IMR-90 (cell line): ENCODE data around the gene MOV10L1. TPM values are rescaled to one million over a fixed set of nuclear protein-coding genes. Genes with fewer than 3 reads are reported as not detected.

ENCODE experiments used
- ATAC-seq: fragments of 200-7000 bp; cut with Tn5 transposase; 2 replicates; pipeline ENCODE4 v1.9.1; 2020; ENCODE audit warnings: low read depth, mild to moderate bottlenecking, moderate library complexity
- BruUV-seq: library from RNA; stranded (reverse); fragments of 400-500 nt; replicated peaks from 2 replicates; lab custom pipeline; 2021; lab: Mats Ljungman, UMichigan
- CTCF ChIA-PET: fragments of 300-600 bp; formaldehyde crosslinking; extraction: SDS; loops from one replicate; lab custom pipeline; 2021; ENCODE audit warnings: antibody characterized with exemption; lab: Yijun Ruan, JAX
- POLR2A ChIA-PET: fragments of 300-600 bp; sonication (Branson Sonifier 250); formaldehyde crosslinking; loops from one replicate; lab custom pipeline; 2022; ENCODE audit warnings: antibody characterized with exemption; ENCODE audit not compliant: unreplicated experiment; lab: Charles Lee
- DNase-seq: peaks from one replicate; pipeline ENCODE4 v3.0.0; 2013
- H2AFZ ChIP-seq: replicated peaks from 2 replicates; pipeline ENCODE3; 2013; ENCODE audit warnings: low read length, mild to moderate bottlenecking; ENCODE audit not compliant: poor library complexity
- H2AK5ac ChIP-seq: 2 replicates; pipeline ENCODE4 v1.6.1; 2013; ENCODE audit warnings: low read depth, low read length, inconsistent platforms
- H2AK9ac ChIP-seq: replicated peaks from 2 replicates; pipeline ENCODE3; 2013; ENCODE audit warnings: mild to moderate bottlenecking, low read depth, low read length, moderate library complexity; ENCODE audit not compliant: poor library complexity
- H2BK120ac ChIP-seq: 2 replicates; pipeline ENCODE4 v1.6.1; 2013; ENCODE audit warnings: low read depth, low read length, inconsistent platforms
- H2BK15ac ChIP-seq: 3 replicates; pipeline ENCODE4 v1.6.1; 2013; ENCODE audit warnings: low read depth, low read length, inconsistent platforms
- H2BK20ac ChIP-seq: 2 replicates; pipeline ENCODE4 v1.6.1; 2013; ENCODE audit warnings: low read depth, mild to moderate bottlenecking, inconsistent platforms, low read length, moderate library complexity
- H2BK5ac ChIP-seq: 2 replicates; pipeline ENCODE4 v1.6.1; 2013; ENCODE audit warnings: mild to moderate bottlenecking, low read depth, low read length, inconsistent platforms; ENCODE audit not compliant: poor library complexity, severe bottlenecking
- H3K14ac ChIP-seq: replicated peaks from 2 replicates; pipeline ENCODE4 v1.6.1; 2013; ENCODE audit warnings: low read depth, low read length, inconsistent platforms
- H3K18ac ChIP-seq: 2 replicates; pipeline ENCODE4 v1.6.1; 2013; ENCODE audit warnings: low read depth, low read length, control low read depth
- H3K23ac ChIP-seq: 2 replicates; pipeline ENCODE4 v1.6.1; 2013; ENCODE audit warnings: low read depth, low read length, inconsistent platforms
- H3K27ac ChIP-seq: 2 replicates; pipeline ENCODE4 v1.5.1; 2013; ENCODE audit warnings: mild to moderate bottlenecking, control low read depth, low read length; ENCODE audit not compliant: insufficient read depth
- H3K27me3 ChIP-seq: 2 replicates; pipeline ENCODE4 v1.6.1; 2013; ENCODE audit warnings: low read length; ENCODE audit not compliant: control insufficient read depth, insufficient read depth
- H3K36me3 ChIP-seq: 2 replicates; pipeline ENCODE4 v1.6.1; 2013; ENCODE audit warnings: low read length, mixed read lengths; ENCODE audit not compliant: control insufficient read depth, insufficient read depth
- H3K4ac ChIP-seq: 2 replicates; pipeline ENCODE4 v1.6.1; 2013; ENCODE audit warnings: low read depth, low read length, inconsistent platforms
- H3K4me1 ChIP-seq: 2 replicates; pipeline ENCODE4 v1.6.1; 2013; ENCODE audit warnings: low read length, mixed read lengths; ENCODE audit not compliant: control insufficient read depth, insufficient read depth
- H3K4me2 ChIP-seq: 2 replicates; pipeline ENCODE4 v1.6.1; 2013; ENCODE audit warnings: low read depth, mild to moderate bottlenecking, control low read depth, low read length, moderate library complexity
- H3K4me3 ChIP-seq: 2 replicates; pipeline ENCODE4 v1.5.1; 2013; ENCODE audit warnings: low read depth, mild to moderate bottlenecking, control low read depth, low read length, moderate library complexity; ENCODE audit not compliant: insufficient read depth
- H3K56ac ChIP-seq: 2 replicates; pipeline ENCODE4 v1.6.1; 2013; ENCODE audit warnings: low read length, inconsistent platforms; ENCODE audit not compliant: insufficient read depth; ENCODE audit errors: extremely low read depth
- H3K79me1 ChIP-seq, 2 experiments: 2 replicates each; pipeline ENCODE4 v1.6.1; 2013; ENCODE audit warnings: low read length in 2 of 2, inconsistent platforms in 1 of 2, low read depth in 1 of 2
- H3K9ac ChIP-seq: 2 replicates; pipeline ENCODE4 v1.6.1; 2013; ENCODE audit warnings: low read depth, low read length, control low read depth
- H3K9me1 ChIP-seq: 2 replicates; pipeline ENCODE4 v1.6.1; 2013; ENCODE audit warnings: low read length, inconsistent platforms; ENCODE audit not compliant: insufficient read depth
- H3K9me3 ChIP-seq: 2 replicates; pipeline ENCODE4 v1.6.1; 2013; ENCODE audit warnings: low read length; ENCODE audit not compliant: control insufficient read depth, insufficient read depth
- H4K20me1 ChIP-seq: 2 replicates; pipeline ENCODE4 v1.6.1; 2013; ENCODE audit warnings: low read length, inconsistent platforms; ENCODE audit not compliant: insufficient read depth
- H4K5ac ChIP-seq: 2 replicates; pipeline ENCODE4 v1.6.1; 2013; ENCODE audit warnings: mild to moderate bottlenecking, low read depth, low read length, control low read depth
- H4K8ac ChIP-seq, 2 experiments: 2 replicates each; pipeline ENCODE4 v1.6.1; 2013; ENCODE audit warnings: low read depth in 2 of 2, low read length in 2 of 2, control low read depth in 1 of 2, inconsistent platforms in 1 of 2
- H4K91ac ChIP-seq: 2 replicates; pipeline ENCODE4 v1.6.1; 2013; ENCODE audit warnings: low read depth, low read length, inconsistent platforms; ENCODE audit not compliant: insufficient read depth
- BHLHE40 ChIP-seq: fragments of 150-350 bp; IDR thresholded peaks from 2 replicates; pipeline ENCODE4 v1.6.1; 2016; ENCODE audit warnings: mild to moderate bottlenecking, low read depth, low read length
- CEBPB ChIP-seq: IDR thresholded peaks from 2 replicates; pipeline ENCODE4 v1.6.1; 2012; ENCODE audit warnings: low read depth, low read length, improper control_type of control experiment
- CHD1 ChIP-seq: IDR thresholded peaks from 2 replicates; pipeline ENCODE4 v1.6.1; 2012; ENCODE audit warnings: low read depth, low read length, improper control_type of control experiment
- CTCF ChIP-seq: conservative IDR thresholded peaks from 2 replicates; pipeline ENCODE4 v1.5.1; 2012; ENCODE audit warnings: mild to moderate bottlenecking, low read depth, low read length, improper control_type of control experiment
- ELK1 ChIP-seq: fragments of 150-350 bp; IDR thresholded peaks from 2 replicates; pipeline ENCODE4 v1.6.1; 2016; ENCODE audit warnings: low read depth, mild to moderate bottlenecking, low read length, moderate library complexity, borderline replicate concordance
- FOS ChIP-seq: fragments of 150-350 bp; IDR thresholded peaks from 2 replicates; pipeline ENCODE4 v1.6.1; 2016; ENCODE audit warnings: low read depth, low read length
- MAFK ChIP-seq: IDR thresholded peaks from 2 replicates; pipeline ENCODE4 v1.6.1; 2012; ENCODE audit warnings: low read depth, low read length, improper control_type of control experiment
- MAZ ChIP-seq: IDR thresholded peaks from 2 replicates; pipeline ENCODE4 v1.6.1; 2012; ENCODE audit warnings: low read depth, mild to moderate bottlenecking, low read length, improper control_type of control experiment, moderate library complexity, borderline replicate concordance
- NFE2L2 ChIP-seq: fragments of 150-350 bp; IDR thresholded peaks from 2 replicates; pipeline ENCODE4 v1.6.1; 2016; ENCODE audit warnings: low read depth, mild to moderate bottlenecking, low read length
- POLR2A ChIP-seq: IDR thresholded peaks from 2 replicates; pipeline ENCODE4 v1.6.1; 2012; ENCODE audit warnings: mild to moderate bottlenecking, low read depth, low read length
- RAD21 ChIP-seq: IDR thresholded peaks from 2 replicates; pipeline ENCODE4 v1.6.1; 2012; ENCODE audit warnings: low read length, improper control_type of control experiment
- RCOR1 ChIP-seq: IDR thresholded peaks from 2 replicates; pipeline ENCODE4 v1.6.1; 2012; ENCODE audit warnings: mild to moderate bottlenecking, low read length, improper control_type of control experiment; ENCODE audit not compliant: insufficient replicate concordance
- RFX5 ChIP-seq: IDR thresholded peaks from 2 replicates; pipeline ENCODE4 v1.8.0; 2012; ENCODE audit warnings: low read depth, mild to moderate bottlenecking, low read length, moderate library complexity
- SMC3 ChIP-seq: fragments of 150-350 bp; IDR thresholded peaks from 2 replicates; pipeline ENCODE4 v1.6.1; 2016; ENCODE audit warnings: low read depth, mild to moderate bottlenecking, antibody characterized with exemption, low read length, moderate library complexity
- USF2 ChIP-seq: fragments of 150-350 bp; IDR thresholded peaks from 2 replicates; pipeline ENCODE4 v1.6.1; 2017; ENCODE audit warnings: mild to moderate bottlenecking, antibody characterized with exemption, low read length, low read depth
- WGBS, 2 experiments: methylation state at CpG; one replicate each; pipeline versions ENCODE4 v1.1.5 to v1.1.7; 2013; ENCODE audit warnings: missing lambda C conversion rate in 2 of 2; ENCODE audit not compliant: insufficient read length in 1 of 2; ENCODE audit errors: extremely low coverage in 2 of 2; 5-methylcytosine and 5-hydroxymethylcytosine counted together
- dilution Hi-C: fragments of 300-500 bp; cut with HindIII; formaldehyde crosslinking; loops from one replicate; pipeline ENCODE4 v1.14.3; 2018; ENCODE audit warnings: low sequenced_read_pairs; ENCODE audit not compliant: unreplicated experiment
- in situ Hi-C: fragments of 300-500 bp; cut with MboI; formaldehyde crosslinking; loops from 3 replicates; pipeline ENCODE4 v1.14.3; 2019; ENCODE audit warnings: low sequenced_read_pairs, inconsistent platforms, mixed read lengths
- intact Hi-C: fragments of 100-400 bp; cut with micrococcal nuclease; formaldehyde crosslinking; loops from 2 replicates; pipeline ENCODE4 v1.10.0; 2022
- polyA plus RNA-seq, 3 experiments: library from polyadenylated mRNA; depleted of rRNA; stranded (reverse); fragments of >200 nt; gene quantifications; 2 replicates each; pipeline ENCODE4 v1.2.3, GENCODE V29; 2012; ENCODE audit warnings: low replicate concordance in 1 of 3
- total RNA-seq: library from RNA; depleted of rRNA; stranded (reverse); fragments of >200 nt; gene quantifications from 2 replicates; pipeline ENCODE4 v1.2.3, GENCODE V29; 2012

The MOV10L1 gene
- total and polyA plus RNA-seq, 2 of the 4 experiments (the other 2 are of a cell fraction), result 0.72 to 1.4 TPM

GRCh38 chr22:50184902-50185374 lies 95.1 kb downstream of the MOV10L1 start:
- no peak for ATAC-seq
- peaks cover 4% of the 10 kb centered on the region for H3K9me1 ChIP-seq
- CTCF ChIA-PET, result no interaction called here

More at GRCh38 chr22:50184902-50185374, 95.1 kb downstream of the MOV10L1 start:
- H2BK15ac ChIP-seq, result no peak overlapping the region
- no peak overlapping the region for H2AK5ac ChIP-seq
- H3K9ac ChIP-seq, result peak overlapping the region; percentile 81; the same call in 1 of the 2 replicates
- H4K5ac ChIP-seq, result peak overlapping the region; percentile 99
- H3K14ac ChIP-seq, result peak overlapping the region; percentile 100
- no peak overlapping the region; the same call in 1 of the 2 replicates for H3K27ac ChIP-seq
- H4K20me1 ChIP-seq, result peaks cover 8% of the 10 kb centered on the region
- H3K9me3 ChIP-seq, result no peaks in the 10 kb centered on the region
- in situ Hi-C loops (no loop called here), dilution Hi-C loops (no loop called here), intact Hi-C loops (no loop called here)
- H2AFZ ChIP-seq, result peak overlapping the region; percentile 99
- H3K4me2 ChIP-seq, result peak overlapping the region; percentile 98
- H3K27me3 ChIP-seq, result no peaks in the 10 kb centered on the region
- H2AK9ac ChIP-seq, result peak overlapping the region; percentile 99
- peaks cover 10 to 32% of the 10 kb centered on the region in 2 experiments for H3K79me1 ChIP-seq
- H3K4me1 ChIP-seq, result peaks cover 13% of the 10 kb centered on the region
- no peak overlapping the region for H3K56ac ChIP-seq
- POLR2A ChIA-PET, result no interaction called here
- WGBS, 2 experiments, result 51% methylated on average over 26 of the region's 63 CpGs; no CpG with 5 or more reads in 1 of the 2 experiments
- peaks cover 4% of the 10 kb centered on the region; the same call in 1 of the 2 replicates for H3K36me3 ChIP-seq
- no peak for DNase-seq
- H3K18ac ChIP-seq, result peak overlapping the region; percentile 98; the same call in 1 of the 2 replicates
- H3K4ac ChIP-seq, result peak overlapping the region; percentile 99
- no peak overlapping the region for H2BK120ac ChIP-seq
- H2BK20ac ChIP-seq, result no peak overlapping the region
- H3K23ac ChIP-seq, result peak overlapping the region; percentile 95
- no peak for TF ChIP-seq USF2
- TF ChIP-seq RFX5, result no peak
- TF ChIP-seq CHD1, result no peak
- no peak for TF ChIP-seq CTCF
- TF ChIP-seq ELK1, result no peak
- no peak for TF ChIP-seq CEBPB
- no peak for TF ChIP-seq SMC3
- TF ChIP-seq RCOR1, result no peak
- TF ChIP-seq MAZ, result no peak
- TF ChIP-seq FOS, result no peak
- no peak for TF ChIP-seq RAD21
- no peak for TF ChIP-seq POLR2A
- TF ChIP-seq MAFK, result no peak
- TF ChIP-seq BHLHE40, result no peak
- TF ChIP-seq NFE2L2, result no peak
- peak overlapping the region; percentile 94 to 100 for H4K8ac ChIP-seq
- H4K91ac ChIP-seq, result peak overlapping the region; percentile 93; the same call in 1 of the 2 replicates
- H3K4me3 ChIP-seq, result no peak overlapping the region
- no peak overlapping the region for H2BK5ac ChIP-seq
- no TSS peak for BruUV-seq
